Mesothelial cell of epicardium (in vitro differentiated cells): ENCODE data around the gene MAD1L1. TPM values are rescaled to one million over a fixed set of nuclear protein-coding genes. Genes with fewer than 3 reads are reported as not detected.

Experiments used
- DNase-seq, 2 experiments: peaks; one replicate each; pipeline ENCODE4 v3.0.0; 2021; ENCODE audit warnings: low spot score in 2 of 2; ENCODE audit not compliant: unreplicated experiment in 2 of 2
- H3K27ac Mint-ChIP-seq: 2 replicates; pipeline ENCODE4 v1.8.0; 2021; ENCODE audit warnings: mixed read lengths
- H3K27me3 Mint-ChIP-seq: 2 replicates; pipeline ENCODE4 v1.8.0; 2021; ENCODE audit warnings: low read depth, mixed read lengths
- H3K36me3 Mint-ChIP-seq: 2 replicates; pipeline ENCODE4 v1.8.0; 2021; ENCODE audit warnings: mixed read lengths
- H3K4me1 Mint-ChIP-seq: 2 replicates; pipeline ENCODE4 v1.8.0; 2021; ENCODE audit warnings: mixed read lengths
- H3K4me3 Mint-ChIP-seq: 2 replicates; pipeline ENCODE4 v1.8.0; 2021; ENCODE audit warnings: mild to moderate bottlenecking, moderate library complexity, mixed read lengths
- H3K9me3 Mint-ChIP-seq: 2 replicates; pipeline ENCODE4 v1.8.0; 2021; ENCODE audit warnings: mixed read lengths
- total RNA-seq: library from RNA; stranded (reverse); gene quantifications from 3 replicates; pipeline ENCODE4 v1.2.1, GENCODE V29; 2021
- TF ChIP-seq, protein P1 (sequence below): fragments of 200-600 bp; sonication (generic); IDR thresholded peaks from one replicate; pipeline ENCODE4 v1.5.0; 2021; ENCODE audit warnings: antibody characterized with exemption; ENCODE audit not compliant: unreplicated experiment

The MAD1L1 gene
- total RNA-seq, 1 donor from 2014 or later = 45.0 TPM

DNA sequence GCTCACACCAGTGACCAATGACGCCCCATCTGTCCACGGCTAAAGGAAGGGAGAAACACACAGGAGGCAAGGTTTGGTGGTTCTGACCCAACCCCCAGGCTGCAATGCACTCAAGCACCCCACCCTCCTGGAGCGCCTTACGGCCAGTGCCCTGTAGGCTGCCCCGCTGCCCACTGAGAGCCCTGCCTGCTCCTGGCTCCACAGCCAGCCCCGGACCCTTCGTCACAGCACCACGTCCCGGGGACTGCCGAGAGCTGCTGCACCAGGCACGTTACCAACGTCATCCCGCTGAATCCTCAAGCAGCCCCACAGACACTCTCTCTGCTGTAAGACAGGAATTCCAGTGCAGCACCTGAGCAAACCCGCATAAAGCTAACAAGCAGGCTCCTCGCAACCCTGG is 87.8 kb downstream of the MAD1L1 start:
- Mint-ChIP-seq H3K36me3 (peaks cover 9% of the 10 kb centered on the region), H3K4me1 (peaks cover 2% of the 10 kb centered on the region), H3K27me3 (no peaks in the 10 kb centered on the region), H3K9me3 (no peaks in the 10 kb centered on the region), H3K4me3 (no peak overlapping the region), H3K27ac (no peak overlapping the region)
- DNase-seq = no peak
- TF ChIP-seq, protein P1, sequence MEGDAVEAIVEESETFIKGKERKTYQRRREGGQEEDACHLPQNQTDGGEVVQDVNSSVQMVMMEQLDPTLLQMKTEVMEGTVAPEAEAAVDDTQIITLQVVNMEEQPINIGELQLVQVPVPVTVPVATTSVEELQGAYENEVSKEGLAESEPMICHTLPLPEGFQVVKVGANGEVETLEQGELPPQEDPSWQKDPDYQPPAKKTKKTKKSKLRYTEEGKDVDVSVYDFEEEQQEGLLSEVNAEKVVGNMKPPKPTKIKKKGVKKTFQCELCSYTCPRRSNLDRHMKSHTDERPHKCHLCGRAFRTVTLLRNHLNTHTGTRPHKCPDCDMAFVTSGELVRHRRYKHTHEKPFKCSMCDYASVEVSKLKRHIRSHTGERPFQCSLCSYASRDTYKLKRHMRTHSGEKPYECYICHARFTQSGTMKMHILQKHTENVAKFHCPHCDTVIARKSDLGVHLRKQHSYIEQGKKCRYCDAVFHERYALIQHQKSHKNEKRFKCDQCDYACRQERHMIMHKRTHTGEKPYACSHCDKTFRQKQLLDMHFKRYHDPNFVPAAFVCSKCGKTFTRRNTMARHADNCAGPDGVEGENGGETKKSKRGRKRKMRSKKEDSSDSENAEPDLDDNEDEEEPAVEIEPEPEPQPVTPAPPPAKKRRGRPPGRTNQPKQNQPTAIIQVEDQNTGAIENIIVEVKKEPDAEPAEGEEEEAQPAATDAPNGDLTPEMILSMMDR = no peak

DNA sequence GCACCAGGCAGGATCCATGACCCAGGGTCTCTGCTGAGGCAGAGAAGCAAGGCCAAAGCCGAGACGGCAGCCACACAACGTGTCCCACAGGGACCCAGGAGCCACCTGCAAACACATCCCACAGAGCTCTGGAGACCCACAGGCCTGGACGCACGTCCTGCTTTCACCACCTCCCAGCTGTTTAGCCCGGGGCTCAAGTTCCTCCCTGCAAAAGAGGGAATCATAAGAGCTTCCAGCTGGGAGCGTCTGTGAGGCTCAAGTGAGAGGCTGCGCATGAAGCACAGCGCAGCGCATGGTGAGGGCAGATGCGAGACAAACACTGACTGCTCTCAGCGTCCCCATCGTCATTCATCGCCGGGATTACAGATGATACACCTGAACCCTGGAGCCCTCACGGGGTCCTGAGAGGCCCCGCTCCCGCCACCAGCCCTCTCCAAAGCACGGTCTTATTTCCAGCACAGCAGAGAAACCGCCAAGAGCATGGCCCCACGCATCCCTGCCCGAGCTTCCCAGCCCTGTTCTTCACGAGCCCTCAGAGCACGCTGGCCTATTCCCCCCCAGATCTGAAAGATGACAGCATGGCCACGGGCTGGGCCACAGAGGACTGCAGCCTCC is 88.7 kb downstream of the MAD1L1 start:
- H3K27ac Mint-ChIP-seq = no peak overlapping the region
- peaks cover 9% of the 10 kb centered on the region for H3K36me3 Mint-ChIP-seq
- TF ChIP-seq, protein P1 = no peak
- no peaks in the 10 kb centered on the region for H3K27me3 Mint-ChIP-seq
- DNase-seq = no peak
- no peak overlapping the region for H3K4me3 Mint-ChIP-seq
- H3K9me3 Mint-ChIP-seq = no peaks in the 10 kb centered on the region
- H3K4me1 Mint-ChIP-seq = peaks cover 2% of the 10 kb centered on the region

DNA sequence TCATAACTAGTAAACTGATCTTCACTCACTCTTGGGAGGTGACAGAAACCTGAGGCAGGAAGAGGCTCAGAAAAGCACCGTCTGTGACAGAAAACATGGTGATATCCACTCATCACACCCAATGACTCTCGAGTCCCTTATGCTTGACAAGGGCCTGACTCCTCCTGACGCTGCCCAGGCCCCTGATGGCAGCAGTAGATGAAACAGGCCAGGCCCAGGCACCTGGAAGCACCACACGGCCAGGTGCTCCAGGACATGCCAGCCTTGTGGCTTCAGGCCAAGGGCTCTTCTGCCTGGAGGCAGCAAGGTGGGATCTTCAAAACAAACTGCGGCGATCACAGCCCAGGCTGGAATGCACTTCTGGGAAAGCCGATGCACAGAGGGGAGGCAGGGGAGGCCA is 89.3 kb downstream of the MAD1L1 start:
- H3K9me3 Mint-ChIP-seq = no peaks in the 10 kb centered on the region
- H3K27me3 Mint-ChIP-seq = no peaks in the 10 kb centered on the region
- peaks cover 9% of the 10 kb centered on the region for H3K36me3 Mint-ChIP-seq
- TF ChIP-seq, protein P1 = no peak
- no peak overlapping the region for H3K4me3 Mint-ChIP-seq
- peaks cover 2% of the 10 kb centered on the region for H3K4me1 Mint-ChIP-seq
- H3K27ac Mint-ChIP-seq = no peak overlapping the region
- DNase-seq = no peak

DNA sequence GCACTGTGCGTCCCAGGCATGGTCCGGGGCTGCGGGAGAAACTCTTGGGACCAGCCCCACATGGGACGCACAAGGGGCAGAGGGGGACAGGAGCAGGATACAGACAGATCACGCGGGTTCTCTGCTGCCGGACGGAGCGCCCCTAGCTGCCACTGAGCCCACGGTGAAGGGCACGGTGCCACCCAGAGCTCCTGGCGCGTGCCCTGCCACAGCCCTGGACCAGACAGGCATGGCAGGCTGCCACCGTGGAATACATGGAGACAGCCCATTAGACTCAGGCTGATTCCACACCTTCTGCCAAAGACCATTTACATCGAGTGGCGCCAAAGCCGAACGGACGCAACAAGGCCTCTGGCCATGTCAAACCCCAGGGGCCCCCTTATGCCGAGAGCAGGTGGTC is 90.4 kb downstream of the MAD1L1 start:
- Mint-ChIP-seq H3K27ac (no peak overlapping the region), H3K27me3 (no peaks in the 10 kb centered on the region), H3K9me3 (no peaks in the 10 kb centered on the region), H3K36me3 (peaks cover 9% of the 10 kb centered on the region), H3K4me3 (no peak overlapping the region), H3K4me1 (peaks cover 2% of the 10 kb centered on the region)
- TF ChIP-seq, protein P1 = no peak
- DNase-seq = no peak

DNA sequence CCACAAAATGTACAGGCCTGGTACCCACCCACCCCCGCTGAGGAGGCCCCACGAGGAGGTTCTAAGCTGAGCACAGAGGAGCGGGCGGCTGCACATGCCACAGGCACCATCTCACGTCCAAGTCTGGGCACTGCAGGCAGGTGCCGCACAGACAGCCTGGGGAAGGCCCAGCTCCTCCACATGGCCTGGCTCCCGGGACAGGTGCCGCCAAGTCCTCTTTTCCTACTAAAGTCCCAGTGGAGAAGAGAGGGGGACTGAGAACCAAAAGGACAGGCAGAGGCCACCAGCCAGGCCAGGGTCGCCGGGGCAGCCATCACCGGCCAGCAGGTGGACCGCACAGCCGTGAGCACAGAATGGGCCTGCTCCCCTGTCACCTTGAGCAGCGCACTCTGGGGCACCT is 91.1 kb downstream of the MAD1L1 start:
- peaks cover 2% of the 10 kb centered on the region for H3K4me1 Mint-ChIP-seq
- peaks cover 9% of the 10 kb centered on the region for H3K36me3 Mint-ChIP-seq
- DNase-seq = no peak
- H3K9me3 Mint-ChIP-seq = no peaks in the 10 kb centered on the region
- H3K27ac Mint-ChIP-seq = no peak overlapping the region
- H3K27me3 Mint-ChIP-seq = no peaks in the 10 kb centered on the region
- TF ChIP-seq, protein P1 = no peak
- H3K4me3 Mint-ChIP-seq = no peak overlapping the region

DNA sequence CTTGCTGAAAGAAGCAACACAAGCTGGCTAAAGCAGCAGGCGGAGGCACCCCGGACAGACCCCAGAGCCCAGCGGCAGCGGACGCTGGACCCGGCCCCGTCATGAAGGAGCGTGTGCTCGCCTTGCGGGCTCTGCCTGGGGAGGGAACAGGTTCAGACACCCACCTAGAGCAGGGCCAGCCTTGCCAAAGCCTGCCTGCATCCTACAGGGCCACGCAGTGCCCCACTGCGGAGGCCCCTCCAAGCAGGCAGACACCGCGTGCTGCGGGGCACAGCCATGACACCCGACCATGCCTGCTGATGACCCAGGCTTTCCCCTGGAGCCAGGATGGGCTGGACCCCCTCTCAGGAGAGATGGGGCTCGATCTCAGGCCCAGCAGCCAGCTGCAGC is 91.7 kb downstream of the MAD1L1 start:
- no peaks in the 10 kb centered on the region for H3K27me3 Mint-ChIP-seq
- H3K4me3 Mint-ChIP-seq = no peak overlapping the region
- peaks cover 2% of the 10 kb centered on the region for H3K4me1 Mint-ChIP-seq
- peaks cover 10% of the 10 kb centered on the region for H3K36me3 Mint-ChIP-seq
- DNase-seq = no peak
- H3K9me3 Mint-ChIP-seq = no peaks in the 10 kb centered on the region
- H3K27ac Mint-ChIP-seq = no peak overlapping the region
- TF ChIP-seq, protein P1 = no peak
